Effector CD4-positive, alpha-beta T cell (primary cell): Measurements from ENCODE around the gene CHID1.

Experiments
- DNase-seq: peaks from one replicate; pipeline ENCODE4 v3.0.0-alpha.2; 2020

The CHID1 gene

DNA sequence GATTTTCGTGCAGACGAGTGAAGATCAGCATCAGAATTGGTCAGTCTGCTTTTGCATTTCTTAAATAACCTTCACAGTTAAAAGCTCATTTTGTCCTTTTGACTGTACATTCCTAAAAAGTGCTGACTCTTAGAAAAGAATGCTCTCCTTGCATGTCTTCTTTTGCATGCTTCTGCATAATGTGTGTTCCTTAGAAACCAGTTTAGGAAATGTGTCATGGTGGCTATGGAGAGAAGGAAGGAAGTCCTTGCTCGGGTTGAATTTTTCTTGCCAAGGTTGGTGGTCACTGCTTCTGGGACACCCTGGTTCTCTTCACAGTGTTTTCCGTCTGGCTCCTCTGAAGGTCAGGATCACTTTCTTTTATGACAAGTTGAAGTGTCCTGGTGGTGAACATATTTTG, 21.8 kb upstream of the CHID1 start:
- no peak for DNase-seq

GRCh38 chr11:931385-931784, 20.8 kb upstream of the CHID1 start:
- DNase-seq: no peak

DNA sequence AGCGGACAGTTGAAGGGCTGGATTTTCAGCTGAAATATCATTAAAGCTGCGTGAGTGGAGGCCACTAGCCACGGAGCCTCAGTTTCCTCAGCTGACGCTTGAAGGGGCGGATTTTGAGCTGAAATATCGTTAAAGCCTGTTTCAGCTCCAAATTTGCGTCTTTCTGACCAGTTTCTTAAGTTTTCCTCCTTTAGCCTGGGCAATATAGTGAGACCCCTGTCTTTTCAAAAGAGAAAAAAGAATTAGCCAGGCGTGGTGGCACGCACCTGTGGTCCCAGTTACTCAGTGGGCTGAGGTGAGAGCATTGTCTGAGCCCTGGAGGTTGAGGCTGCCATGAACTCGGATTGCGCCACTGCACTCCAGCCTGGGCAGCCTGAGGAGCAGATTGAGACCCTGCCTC, 18.8 kb upstream of the CHID1 start:
- DNase-seq: no peak

- DNase-seq: no peak
Measured at GRCh38 chr11:928786-929185, 18.2 kb upstream of the CHID1 start.

- no peak for DNase-seq
Measured at GRCh38 chr11:927871-928270, 17.3 kb upstream of the CHID1 start.

GRCh38 chr11:926341-926916, 15.8 kb upstream of the CHID1 start:
- no peak for DNase-seq

GRCh38 chr11:925496-926301, 15.1 kb upstream of the CHID1 start, which contains the start of gene AP2A2:
AP2A2 (plus strand) TSS chr11:925870; CDS start chr11:926022, 152 bp downstream.
- DNase-seq: peak; percentile 89

DNA sequence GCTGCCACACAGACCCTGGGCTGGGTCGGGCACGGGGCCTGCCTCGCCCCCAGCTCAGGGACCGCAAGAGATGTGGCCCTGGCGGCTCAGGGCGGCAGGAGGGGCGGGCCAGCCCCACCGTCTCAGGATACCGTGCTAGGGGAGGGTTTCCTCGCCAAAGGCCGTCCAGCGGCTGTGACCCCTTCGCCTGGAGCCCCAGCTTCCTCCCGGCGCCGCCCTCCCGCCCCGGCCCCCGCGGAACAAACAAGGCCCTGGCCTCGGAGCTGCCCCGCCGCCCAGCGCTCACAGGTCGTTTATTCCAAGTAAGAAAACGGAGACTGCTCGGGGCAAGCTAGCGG, 14.5 kb upstream of the CHID1 start:
- no peak for DNase-seq

- no peak for DNase-seq
Measured at GRCh38 chr11:924406-925157, 14.0 kb upstream of the CHID1 start.

DNA sequence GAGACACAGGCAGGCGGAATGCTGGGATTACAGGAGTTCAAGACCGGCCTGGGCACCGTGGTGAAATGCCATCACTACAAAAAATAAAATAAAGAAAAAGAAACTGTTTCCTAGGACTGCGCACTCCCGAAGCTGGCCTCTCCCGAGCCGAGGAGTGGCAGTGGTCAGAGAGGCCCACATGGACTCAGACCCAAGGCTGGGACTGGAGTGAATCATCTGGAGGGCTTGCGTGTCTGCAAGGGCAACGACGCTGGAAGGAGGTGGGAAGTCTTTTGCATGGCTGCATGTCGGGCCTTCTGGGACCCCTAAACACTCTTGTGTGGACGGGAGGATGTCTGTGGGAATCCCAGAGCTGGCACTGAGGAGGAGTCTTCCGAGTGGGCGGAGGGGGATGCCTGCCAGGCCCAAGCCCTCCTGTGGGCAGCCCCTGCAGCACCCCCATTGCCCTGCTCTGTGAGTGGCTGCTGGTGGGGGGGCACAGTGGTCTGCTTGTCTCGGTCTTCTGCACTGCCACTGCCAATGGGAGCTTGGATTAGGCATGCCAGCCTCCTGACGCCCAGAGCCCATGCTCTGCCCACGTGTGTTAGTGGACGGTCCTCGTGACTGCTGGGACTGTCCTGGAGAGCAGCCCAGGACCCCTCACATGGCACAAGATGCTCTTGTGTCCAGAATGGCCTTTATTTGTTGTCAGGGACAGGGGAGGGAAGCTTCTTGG, 13.2 kb upstream of the CHID1 start:
- DNase-seq: no peak

GRCh38 chr11:921921-922678, 11.5 kb upstream of the CHID1 start:
- no peak for DNase-seq

- no peak for DNase-seq
Measured at GRCh38 chr11:917426-917825, 6.8 kb upstream of the CHID1 start.

DNA sequence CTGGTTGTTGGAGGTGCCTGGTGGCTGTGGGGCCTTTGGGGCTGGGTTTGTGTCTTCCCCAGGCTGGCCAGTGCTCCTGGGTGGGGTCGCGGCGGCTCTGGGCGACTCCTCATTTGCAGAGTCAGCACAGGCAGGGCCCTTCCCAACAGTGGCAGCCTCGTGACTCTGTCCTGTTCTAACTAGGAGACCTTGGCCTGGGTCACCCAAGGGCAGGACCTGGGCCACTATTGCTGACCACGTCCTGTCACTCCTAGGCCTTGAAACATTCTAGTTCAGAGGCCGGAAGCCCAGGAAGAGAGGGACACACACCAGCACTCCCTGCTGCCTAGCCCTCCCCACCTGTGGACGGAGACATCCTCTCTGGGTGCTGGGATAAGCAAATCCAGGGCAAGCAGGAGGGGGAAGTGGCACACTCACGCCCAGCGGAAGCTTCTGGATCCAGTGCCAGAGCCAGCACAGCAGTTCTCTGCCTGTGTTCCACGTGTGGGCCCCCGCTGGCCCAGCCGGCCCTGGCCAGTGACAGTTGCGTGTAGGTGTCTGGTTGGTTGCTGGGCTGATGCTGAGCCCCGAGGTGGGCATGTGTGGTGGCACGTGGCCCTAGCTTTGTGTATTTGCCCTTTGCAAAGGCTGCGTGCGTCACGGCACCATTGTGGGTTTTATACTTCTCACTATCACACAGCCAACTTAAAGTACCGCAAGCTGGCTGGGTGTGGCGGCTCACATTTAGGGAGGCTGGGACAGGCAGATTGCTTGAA, 4.3 kb upstream of the CHID1 start:
- no peak for DNase-seq

GRCh38 chr11:914204-914603, 3.6 kb upstream of the CHID1 start:
- no peak for DNase-seq

DNA sequence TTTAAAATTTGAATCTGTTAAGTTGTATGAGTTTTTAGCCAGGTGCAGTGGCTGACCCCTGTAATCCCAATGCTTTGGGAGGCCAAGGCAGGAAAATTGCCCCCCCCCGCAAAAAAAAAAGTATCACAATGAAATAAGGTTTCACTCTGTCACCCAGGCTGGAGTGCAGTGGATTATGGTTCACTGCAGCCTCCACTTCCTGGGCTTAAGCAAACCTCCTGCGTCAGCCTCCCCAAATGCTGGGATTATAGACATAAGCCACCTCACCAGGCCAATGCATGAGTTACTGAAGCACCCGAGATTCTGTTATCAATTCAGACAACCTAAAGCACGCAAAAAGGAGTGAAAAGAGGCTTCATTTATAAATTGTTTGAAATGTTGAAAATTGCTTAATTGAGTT, 2.4 kb upstream of the CHID1 start:
- DNase-seq: no peak

DNA sequence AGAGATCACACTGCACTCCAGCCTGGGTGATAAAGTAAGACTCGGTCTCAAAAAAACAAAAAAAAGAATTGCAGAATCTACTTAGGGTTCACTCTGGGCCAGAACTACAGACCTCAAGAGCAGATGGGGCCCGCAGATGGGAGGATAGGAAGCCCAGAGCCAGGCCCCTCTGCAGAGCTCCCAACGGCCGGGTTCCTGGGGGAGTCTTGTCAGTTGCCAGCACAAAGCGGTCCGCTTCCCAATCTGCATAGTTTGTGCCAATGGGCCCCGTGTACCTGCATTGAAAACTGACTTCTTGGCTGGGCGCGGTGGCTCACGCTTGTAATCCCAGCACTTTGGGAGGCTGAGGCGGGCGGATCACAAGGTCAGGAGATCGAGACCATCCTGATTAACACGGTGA, 1.7 kb upstream of the CHID1 start:
- no peak for DNase-seq

DNA sequence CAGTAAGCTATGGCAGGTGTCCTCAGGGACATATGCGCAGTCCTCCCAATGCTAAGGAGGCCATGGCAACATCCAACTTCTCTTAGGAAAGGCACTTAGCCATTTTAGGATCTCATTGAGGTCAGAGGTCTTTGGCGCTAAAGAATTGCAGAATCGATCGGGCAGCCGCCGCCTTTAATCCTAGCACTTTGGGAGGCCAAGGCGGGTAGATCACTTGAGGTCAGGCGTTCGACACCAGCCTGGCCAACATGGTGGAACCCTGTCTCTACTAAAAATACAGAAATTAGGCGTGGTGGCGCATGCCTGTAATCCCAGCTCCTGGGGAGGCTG, 1.2 kb upstream of the CHID1 start:
- DNase-seq: no peak

DNA sequence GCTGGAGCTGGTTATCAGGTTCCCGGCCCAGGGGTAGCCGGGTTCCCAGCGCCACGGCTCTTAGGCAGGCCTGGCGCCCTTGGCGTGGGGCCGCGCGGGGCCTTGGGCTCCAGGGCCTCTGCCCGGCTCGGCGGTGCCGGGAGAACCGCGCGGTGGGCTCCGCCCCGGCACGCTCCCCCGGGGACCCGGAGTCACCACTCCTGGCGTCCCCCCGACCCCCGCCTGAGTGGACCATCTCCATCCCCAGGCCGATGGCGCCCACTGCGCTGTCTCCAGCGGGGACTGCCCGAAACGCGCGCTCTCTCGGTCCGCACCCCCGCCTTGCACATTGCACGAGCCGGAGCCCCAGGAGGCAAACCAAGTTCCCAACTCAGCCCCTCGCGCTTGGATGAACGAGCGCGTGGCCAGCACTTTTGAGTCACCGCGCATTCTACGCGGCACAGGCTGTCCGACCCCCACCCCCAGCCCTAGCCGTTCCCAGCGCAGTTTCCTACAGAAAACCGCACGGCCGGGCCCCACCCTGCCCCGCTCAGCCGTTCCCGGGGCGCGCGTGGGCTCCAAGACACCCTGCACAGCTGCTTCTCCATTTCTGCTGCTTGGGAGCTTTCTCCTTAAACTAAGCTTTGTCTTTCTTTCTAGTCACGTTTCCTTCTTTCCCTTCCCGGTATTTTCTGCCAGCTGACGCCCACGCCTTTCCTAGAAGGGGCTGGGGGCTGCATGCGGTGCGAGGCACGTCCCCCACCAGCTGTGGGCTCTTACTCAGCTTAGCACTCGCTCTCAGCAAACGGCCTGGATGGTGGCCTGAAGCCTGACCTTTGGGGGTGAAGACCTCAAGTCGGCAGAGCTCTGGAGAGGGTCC, 650 bp upstream of the CHID1 start:
- DNase-seq: no peak

GRCh38 chr11:910044-910588, 494 bp downstream of the CHID1 start:
- no peak for DNase-seq

DNA sequence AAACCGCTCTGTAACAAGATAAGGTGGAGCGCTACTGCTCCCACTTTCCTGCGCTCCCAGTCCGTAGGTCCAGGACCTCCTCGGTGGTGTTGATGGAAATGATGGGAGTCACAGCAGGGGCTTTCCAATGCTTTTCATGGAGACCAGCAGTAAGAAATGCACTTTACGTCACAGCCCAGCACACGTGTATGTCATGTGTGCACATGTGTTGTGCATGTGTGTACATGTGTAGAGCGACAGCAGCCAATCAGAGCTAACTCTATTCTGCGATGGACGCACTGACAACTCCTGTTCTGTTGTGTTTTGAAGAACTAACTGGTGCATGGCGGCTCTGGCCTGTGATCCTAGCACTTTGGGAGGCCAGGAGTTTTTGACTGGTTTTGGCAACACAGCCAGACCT, 1.2 kb downstream of the CHID1 start:
- DNase-seq: no peak

- DNase-seq: no peak
Measured at GRCh38 chr11:908273-908672, 2.3 kb downstream of the CHID1 start.
